Stimulated activated CD4-positive, alpha-beta T cell treated with anti-CD3 and anti-CD28 coated beads, TNF-alpha, amount 100 ng/mL, for 24 hours (primary cell): Measurements from ENCODE around the gene MEGF11.
"Not testable (repeated sequence)": the region's sequence is repeated elsewhere in the genome, so short reads cannot be mapped to it uniquely, and the experiment has no call there.

Source experiments
- DNase-seq, 3 experiments: peaks; one replicate each; pipeline ENCODE4 v3.0.0-alpha.2; 2020; ENCODE audit warnings: low read depth in 3 of 3

The MEGF11 gene

GRCh38 chr15:65893060-65893459, 360.5 kb downstream of the MEGF11 start:
- DNase-seq = no peak

GRCh38 chr15:65888981-65889380, 364.6 kb downstream of the MEGF11 start:
- DNase-seq = no peak

- DNase-seq = peak in 2 of 3 experiments; percentile 18 to 19
These were observed 366.0 kb downstream of the MEGF11 start for GRCh38 chr15:65887565-65887964.

GRCh38 chr15:65885668-65886218, 367.8 kb downstream of the MEGF11 start:
- no peak for DNase-seq

- DNase-seq = no peak
These were observed 369.0 kb downstream of the MEGF11 start for GRCh38 chr15:65884511-65884910.

- DNase-seq = no peak
These were observed 370.0 kb downstream of the MEGF11 start for GRCh38 chr15:65883571-65883970.

GRCh38 chr15:65881766-65882434, 371.6 kb downstream of the MEGF11 start:
- no peak for DNase-seq

- DNase-seq = no peak
These were observed 375.8 kb downstream of the MEGF11 start for GRCh38 chr15:65877749-65878148.

GRCh38 chr15:65875458-65875857, 378.1 kb downstream of the MEGF11 start:
- DNase-seq = no peak

GRCh38 chr15:65873256-65873655, 380.3 kb downstream of the MEGF11 start:
- DNase-seq = no peak

GRCh38 chr15:65872596-65872995, 381.0 kb downstream of the MEGF11 start:
- DNase-seq = not testable (repeated sequence)

GRCh38 chr15:65871886-65872285, 381.7 kb downstream of the MEGF11 start:
- not testable (repeated sequence) for DNase-seq

- DNase-seq = no peak
These were observed 382.5 kb downstream of the MEGF11 start for GRCh38 chr15:65870889-65871533.

GRCh38 chr15:65869954-65870871, 383.3 kb downstream of the MEGF11 start:
- DNase-seq = no peak

GRCh38 chr15:65869126-65869953, 384.2 kb downstream of the MEGF11 start, which contains the start of gene RAB11A:
RAB11A (plus strand) TSS chr15:65869491; CDS start chr15:65869586, 95 bp downstream.
- peak; percentile 89 to 94 (median 89) for DNase-seq

- no peak for DNase-seq
These were observed 384.9 kb downstream of the MEGF11 start for GRCh38 chr15:65868546-65869125.

GRCh38 chr15:65867933-65868332, 385.6 kb downstream of the MEGF11 start:
- DNase-seq = not testable (repeated sequence)

GRCh38 chr15:65867244-65867643, 386.3 kb downstream of the MEGF11 start:
- no peak for DNase-seq

GRCh38 chr15:65863106-65863505, 390.4 kb downstream of the MEGF11 start:
- no peak for DNase-seq

- peak; percentile 41 to 65 (median 49) for DNase-seq
These were observed 390.9 kb downstream of the MEGF11 start for GRCh38 chr15:65862682-65863081.
